Measurements from ENCODE around the gene ART3.

ART3 gene

GRCh38 chr4:76148142-76148865, 73.8 kb downstream of the ART3 start, which contains the start of gene NUP54:
NUP54 (minus strand) TSS chr4:76148397; CDS start chr4:76148374, 23 bp downstream.
- peak; percentile 95 to 96 for DNase-seq

DNA sequence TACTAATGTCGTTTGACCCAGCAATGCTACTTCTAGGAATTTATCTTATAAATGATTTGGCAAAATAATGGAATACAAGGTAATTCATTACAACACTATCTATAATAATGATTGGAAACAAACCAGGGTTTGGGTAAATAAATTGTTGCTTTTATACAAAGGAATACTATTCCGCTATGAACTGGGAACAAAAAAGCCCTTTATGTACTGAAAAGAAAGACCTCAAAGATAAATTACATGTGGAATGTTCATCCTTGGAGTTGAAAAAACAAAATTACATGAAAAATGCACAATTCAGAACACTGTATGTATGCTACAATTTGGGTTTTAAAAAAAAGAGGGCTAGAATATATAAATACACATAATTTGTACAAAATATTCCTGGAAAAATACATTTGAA, 78.8 kb downstream of the ART3 start:
- DNase-seq, result no peak

GRCh38 chr4:76155979-76156378, 81.5 kb downstream of the ART3 start:
- DNase-seq, result no peak

GRCh38 chr4:76156635-76157034, 82.1 kb downstream of the ART3 start:
- no peak for DNase-seq

GRCh38 chr4:76160355-76160754, 85.8 kb downstream of the ART3 start:
- DNase-seq, result no peak

Measured in CD4-positive, alpha-beta T cell treated with Interleukin-4 for 1 hour (primary cell).